Muscle layer of colon (tissue), 2 donors: ENCODE measurements around the gene KCNIP1.
"Not testable (repeated sequence)": the region's sequence is repeated elsewhere in the genome, so short reads cannot be mapped to it uniquely, and the experiment has no call there.

Source experiments
- H3K27ac ChIP-seq: one replicate; pipeline ENCODE4 v1.7.0; 2013; ENCODE audit warnings: low read depth, mild to moderate bottlenecking, low read length, moderate library complexity
- H3K27me3 ChIP-seq, 2 donors: one replicate each; pipeline ENCODE4 v1.7.0; 2013; ENCODE audit warnings: low read length in 2 of 2, mild to moderate bottlenecking in 2 of 2; ENCODE audit not compliant: insufficient read depth in 2 of 2, control insufficient read depth in 1 of 2
- H3K36me3 ChIP-seq: one replicate; pipeline ENCODE4 v1.7.0; 2013; ENCODE audit warnings: mild to moderate bottlenecking, low read length; ENCODE audit not compliant: insufficient read depth
- H3K4me1 ChIP-seq: one replicate; pipeline ENCODE4 v1.7.0; 2013; ENCODE audit warnings: mild to moderate bottlenecking, low read length; ENCODE audit not compliant: insufficient read depth
- H3K4me3 ChIP-seq, 2 donors: one replicate each; pipeline ENCODE4 v1.7.0; 2013; ENCODE audit warnings: low read length in 2 of 2, low read depth in 1 of 2, mild to moderate bottlenecking in 1 of 2, moderate library complexity in 1 of 2
- H3K9ac ChIP-seq: one replicate; pipeline ENCODE4 v1.7.0; 2013; ENCODE audit warnings: low read length
- H3K9me3 ChIP-seq: one replicate; pipeline ENCODE4 v1.7.0; 2013; ENCODE audit warnings: mild to moderate bottlenecking, low read length
- donor health status: abdominal sarcoma.
- donor health status: Adenocarcinoma of cecum.

The KCNIP1 gene

GRCh38 chr5:170761048-170761707 is 257.4 kb downstream of the KCNIP1 start:
- Histone ChIP-seq H3K4me3 (no peak overlapping the region), H3K9ac (no peak overlapping the region), H3K4me1 (peaks cover 11% of the 10 kb centered on the region), H3K27ac (no peak overlapping the region), H3K36me3 (no peaks in the 10 kb centered on the region), H3K9me3 (no peaks in the 10 kb centered on the region), H3K27me3 (no peaks in the 10 kb centered on the region)

DNA sequence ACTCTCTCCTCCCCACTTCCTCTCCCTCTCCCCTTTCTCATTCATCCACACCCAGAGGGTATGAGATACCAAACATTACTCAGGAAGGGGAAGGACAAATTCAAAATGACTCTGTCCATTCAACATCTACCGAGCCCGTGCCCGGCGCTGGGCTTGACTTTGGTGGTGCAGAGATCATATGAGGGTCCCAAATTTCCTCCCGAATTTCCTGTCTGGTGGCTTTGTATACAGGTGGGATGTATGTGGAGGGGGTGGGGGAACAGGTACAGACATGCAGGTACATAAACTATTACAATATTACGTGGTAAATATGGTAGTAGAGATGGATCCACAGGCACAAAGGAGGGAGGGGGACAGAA is 257.9 kb downstream of the KCNIP1 start:
- Histone ChIP-seq H3K4me1 (peaks cover 11% of the 10 kb centered on the region), H3K9me3 (no peaks in the 10 kb centered on the region), H3K27me3 (no peaks in the 10 kb centered on the region), H3K36me3 (no peaks in the 10 kb centered on the region), H3K27ac (no peak overlapping the region), H3K9ac (no peak overlapping the region), H3K4me3 (no peak overlapping the region)

DNA sequence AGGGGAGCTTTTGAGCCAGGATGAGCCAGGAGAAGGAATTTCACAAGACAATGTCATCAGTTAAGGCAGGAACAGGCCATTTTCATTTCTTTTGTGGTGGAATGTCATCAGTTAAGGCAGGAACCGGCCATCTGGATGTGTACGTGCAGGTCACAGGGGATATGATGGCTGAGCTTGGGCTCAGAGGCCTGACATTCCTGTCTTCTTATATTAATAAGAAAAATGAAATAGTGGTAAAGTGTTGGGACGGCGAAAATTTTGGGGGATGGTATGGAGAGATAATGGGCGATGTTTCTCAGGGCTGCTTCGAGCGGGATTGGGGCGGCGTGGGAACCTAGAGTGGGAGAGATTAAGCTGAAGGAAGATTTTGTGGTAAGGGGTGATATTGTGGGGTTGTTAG is 258.5 kb downstream of the KCNIP1 start:
- not testable (repeated sequence) for H3K27ac ChIP-seq, H3K4me1 ChIP-seq, H3K4me3 ChIP-seq, H3K9ac ChIP-seq, H3K36me3 ChIP-seq, H3K27me3 ChIP-seq, H3K9me3 ChIP-seq

DNA sequence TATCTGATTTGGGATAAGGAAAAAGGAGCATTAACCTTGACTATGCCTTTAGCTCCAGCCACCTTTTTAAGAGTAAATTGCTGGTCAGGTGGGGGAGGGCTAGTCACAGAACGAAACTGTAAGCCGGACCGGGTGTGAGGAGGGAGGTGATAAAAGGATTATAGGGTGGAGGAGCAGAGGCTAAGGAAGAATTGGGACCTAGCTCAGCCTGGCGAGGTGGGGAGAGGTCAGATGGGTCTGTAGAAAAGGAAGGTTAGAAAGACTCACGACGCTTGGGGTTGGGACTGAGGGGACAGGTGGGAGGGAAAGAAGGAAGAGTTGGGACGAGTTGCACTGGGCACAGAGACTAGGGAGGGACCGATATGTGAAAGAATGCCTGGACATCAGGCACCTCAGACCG is 262.0 kb downstream of the KCNIP1 start:
- not testable (repeated sequence) for H3K4me1 ChIP-seq, H3K4me3 ChIP-seq, H3K9ac ChIP-seq, H3K36me3 ChIP-seq, H3K27ac ChIP-seq, H3K27me3 ChIP-seq, H3K9me3 ChIP-seq

GRCh38 chr5:170769246-170769645 is 265.4 kb downstream of the KCNIP1 start:
- H3K27ac ChIP-seq = no peak overlapping the region

GRCh38 chr5:170769898-170770416 is 266.1 kb downstream of the KCNIP1 start:
- Histone ChIP-seq H3K9me3 (no peaks in the 10 kb centered on the region), H3K36me3 (no peaks in the 10 kb centered on the region), H3K4me1 (no peaks in the 10 kb centered on the region), H3K9ac (no peak overlapping the region), H3K4me3 (no peak overlapping the region), H3K27ac (no peak overlapping the region), H3K27me3 (no peaks in the 10 kb centered on the region)

More at GRCh38 chr5:170769246-170769645, 265.4 kb downstream of the KCNIP1 start:
- no peaks in the 10 kb centered on the region for H3K9me3 ChIP-seq
- H3K9ac ChIP-seq = no peak overlapping the region
- no peaks in the 10 kb centered on the region for H3K4me1 ChIP-seq
- no peaks in the 10 kb centered on the region for H3K36me3 ChIP-seq
- no peaks in the 10 kb centered on the region for H3K27me3 ChIP-seq
- H3K4me3 ChIP-seq = no peak overlapping the region

GRCh38 chr5:170771496-170771895 is 267.7 kb downstream of the KCNIP1 start:
- Histone ChIP-seq H3K9ac (no peak overlapping the region), H3K27ac (no peak overlapping the region), H3K9me3 (no peaks in the 10 kb centered on the region)

DNA sequence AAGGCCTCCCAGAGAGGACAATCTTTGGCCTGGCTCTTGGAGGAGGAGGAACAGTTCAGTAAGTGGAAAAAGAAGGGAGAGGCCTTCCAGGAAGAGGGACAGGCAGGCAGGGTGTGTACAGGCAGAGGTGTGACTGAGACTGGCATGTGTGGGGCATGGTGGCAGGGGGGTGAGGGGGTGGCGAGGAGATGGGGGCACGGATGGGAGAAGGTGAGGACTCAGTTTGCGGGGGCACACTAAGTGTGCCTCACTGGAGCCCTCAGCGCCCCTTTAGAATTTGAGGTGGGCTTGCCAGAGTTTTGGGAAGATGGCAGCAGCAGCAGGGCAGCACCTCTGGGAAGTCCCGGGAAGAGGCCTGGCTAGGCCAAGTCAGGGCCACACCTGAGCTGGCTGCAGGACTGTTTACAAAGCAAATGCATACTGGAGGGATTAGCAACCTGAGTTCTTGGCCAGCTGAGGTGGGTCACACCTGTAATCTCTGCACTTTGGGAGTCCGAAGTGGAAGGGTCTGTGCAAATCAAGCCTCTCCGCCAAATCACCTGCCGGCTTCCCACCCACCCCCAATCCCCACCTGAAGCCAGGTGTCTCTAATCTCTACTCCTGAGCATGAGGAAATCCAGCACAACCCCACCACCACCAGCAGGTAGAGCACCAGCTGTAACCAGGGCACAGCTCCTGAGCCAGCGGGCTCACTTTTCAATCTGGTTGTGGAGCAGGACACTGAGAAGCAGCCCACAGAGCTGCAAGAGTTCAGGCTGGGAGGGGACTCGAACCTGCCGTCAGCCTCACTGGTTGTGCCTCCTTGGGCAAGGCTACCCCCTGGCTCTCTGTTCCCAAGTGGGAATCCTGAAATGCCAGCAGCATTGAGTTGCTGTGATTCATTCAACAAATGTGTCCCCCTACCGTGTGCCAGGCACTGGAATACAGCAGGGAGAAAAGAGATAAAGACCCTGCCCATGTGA is 269.5 kb downstream of the KCNIP1 start:
- H3K9me3 ChIP-seq = no peaks in the 10 kb centered on the region
- H3K4me1 ChIP-seq = no peaks in the 10 kb centered on the region
- H3K27ac ChIP-seq = no peak overlapping the region
- no peaks in the 10 kb centered on the region for H3K36me3 ChIP-seq
- H3K9ac ChIP-seq = no peak overlapping the region
- no peak overlapping the region for H3K4me3 ChIP-seq
- no peaks in the 10 kb centered on the region for H3K27me3 ChIP-seq

More at GRCh38 chr5:170771496-170771895, 267.7 kb downstream of the KCNIP1 start:
- Histone ChIP-seq H3K4me1 (no peaks in the 10 kb centered on the region), H3K4me3 (no peak overlapping the region), H3K36me3 (no peaks in the 10 kb centered on the region), H3K27me3 (no peaks in the 10 kb centered on the region)

DNA sequence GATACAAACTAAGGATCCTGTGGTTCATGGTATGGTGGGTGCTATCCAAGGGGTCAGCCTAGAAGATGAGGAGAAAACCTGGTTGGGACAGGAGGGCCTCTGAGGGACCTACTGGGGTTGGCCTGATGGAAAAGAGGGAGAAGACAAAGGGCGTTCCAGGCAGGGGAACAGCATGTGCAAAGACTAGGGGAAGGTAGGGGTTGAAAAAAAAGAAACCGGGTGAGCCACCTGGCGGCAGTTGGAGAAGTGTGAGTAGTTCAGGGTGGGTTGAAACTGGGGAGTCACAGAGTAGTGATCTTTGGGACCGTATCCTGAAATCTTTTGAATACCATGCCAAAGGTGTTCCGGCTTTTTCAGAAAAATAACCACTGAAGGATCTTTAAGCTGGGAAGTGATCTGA is 271.0 kb downstream of the KCNIP1 start:
- no peak overlapping the region for H3K27ac ChIP-seq
- no peaks in the 10 kb centered on the region for H3K4me1 ChIP-seq
- H3K9me3 ChIP-seq = no peaks in the 10 kb centered on the region
- no peaks in the 10 kb centered on the region for H3K36me3 ChIP-seq
- H3K27me3 ChIP-seq = no peaks in the 10 kb centered on the region
- no peak overlapping the region for H3K4me3 ChIP-seq
- no peak overlapping the region for H3K9ac ChIP-seq

- Histone ChIP-seq H3K36me3 (no peaks in the 10 kb centered on the region), H3K9ac (no peak overlapping the region), H3K27ac (no peak overlapping the region), H3K9me3 (no peaks in the 10 kb centered on the region), H3K27me3 (no peaks in the 10 kb centered on the region), H3K4me3 (no peak overlapping the region), H3K4me1 (no peaks in the 10 kb centered on the region)
These were observed 278.1 kb downstream of the KCNIP1 start for GRCh38 chr5:170781946-170782345.

- no peak overlapping the region for H3K27ac ChIP-seq
These were observed 278.6 kb downstream of the KCNIP1 start for GRCh38 chr5:170782438-170782837.

More at GRCh38 chr5:170782438-170782837, 278.6 kb downstream of the KCNIP1 start:
- Histone ChIP-seq H3K4me3 (no peak overlapping the region), H3K36me3 (no peaks in the 10 kb centered on the region), H3K27me3 (no peaks in the 10 kb centered on the region), H3K4me1 (no peaks in the 10 kb centered on the region), H3K9ac (no peak overlapping the region), H3K9me3 (no peaks in the 10 kb centered on the region)
